SHP77 treated with DMSO at 0.1 percent for 48 hours (cell line): ENCODE data around the gene PSEN1.

Source experiments
- DNase-seq: peaks from one replicate; lab custom pipeline; 2025; lab: John Stamatoyannopoulos, UW

PSEN1 gene

DNA sequence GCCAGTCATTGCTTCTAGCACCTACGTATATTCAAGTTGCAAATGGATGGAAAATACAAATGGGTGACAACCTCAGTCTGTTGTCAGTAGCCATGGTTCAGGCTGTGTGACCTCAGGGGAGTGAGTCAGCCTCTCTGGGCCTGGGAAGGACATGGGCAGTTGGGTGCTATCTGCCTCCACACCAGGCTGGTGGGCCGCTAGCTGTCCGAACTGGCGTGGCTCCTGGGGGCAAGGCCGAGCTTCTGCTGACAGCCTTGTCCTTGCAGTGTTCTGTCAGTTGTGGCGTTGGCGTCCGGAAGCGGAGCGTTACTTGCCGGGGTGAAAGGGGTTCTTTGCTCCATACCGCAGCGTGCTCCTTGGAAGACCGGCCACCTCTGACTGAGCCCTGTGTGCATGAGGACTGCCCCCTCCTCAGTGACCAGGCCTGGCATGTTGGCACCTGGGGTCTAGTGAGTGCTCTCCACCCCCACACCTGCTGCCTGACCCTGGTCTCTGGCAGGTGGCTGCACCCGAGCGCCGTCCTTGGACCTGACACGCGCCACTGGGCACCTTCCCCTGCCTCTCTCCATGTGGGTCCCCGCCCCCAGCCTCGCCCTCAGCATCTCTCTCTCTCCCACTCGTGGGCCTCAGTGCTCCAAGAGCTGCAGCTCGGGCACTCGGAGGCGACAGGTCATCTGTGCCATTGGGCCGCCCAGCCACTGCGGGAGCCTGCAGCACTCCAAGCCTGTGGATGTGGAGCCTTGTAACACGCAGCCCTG is 118.1 kb downstream of the PSEN1 start:
- DNase-seq = no peak

DNA sequence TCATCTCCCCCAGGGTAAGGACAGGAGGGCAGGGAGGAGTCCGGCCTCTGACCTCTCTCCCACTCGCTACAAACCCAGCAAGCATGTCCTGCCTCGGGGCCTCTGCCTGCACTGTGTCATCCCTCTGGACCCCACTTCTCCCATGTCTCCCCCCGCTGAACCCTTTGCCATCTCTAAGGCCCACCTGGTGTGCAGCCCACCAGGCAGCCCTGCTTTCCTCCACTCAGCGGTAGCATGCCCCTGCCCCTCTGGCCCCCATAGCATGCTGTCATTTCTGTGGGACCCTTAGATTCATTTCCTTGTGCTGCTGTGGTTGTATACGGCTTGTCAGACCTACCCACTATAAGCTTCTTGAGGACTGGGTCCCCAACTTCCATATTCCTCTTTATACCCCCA is 118.7 kb downstream of the PSEN1 start:
- DNase-seq = no peak

DNA sequence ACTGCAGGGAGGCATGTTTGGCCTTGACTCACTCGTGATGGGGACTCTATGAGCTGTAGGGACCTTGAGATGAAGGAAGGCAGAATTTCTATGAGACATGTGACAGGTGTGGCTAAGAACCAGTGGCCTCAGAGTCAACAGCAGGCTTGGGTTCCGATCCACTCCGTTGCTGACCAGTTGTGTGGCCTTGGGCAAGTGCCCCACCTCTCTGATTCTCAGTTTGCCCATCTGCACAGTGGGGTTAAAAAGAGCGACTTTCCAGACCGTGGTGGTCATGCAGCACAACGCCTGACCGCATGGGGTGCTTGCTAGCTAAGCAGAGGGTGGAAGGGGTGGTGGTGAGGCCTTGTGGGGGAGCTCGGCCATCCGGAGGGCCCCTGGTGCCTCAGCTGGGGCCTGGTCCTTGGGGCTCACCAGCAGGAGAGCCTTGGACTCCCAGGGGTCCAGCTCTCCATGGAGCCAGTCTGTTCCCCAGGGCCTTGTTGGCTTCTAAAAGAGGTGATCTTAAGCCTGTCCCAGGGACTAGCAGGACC is 119.5 kb downstream of the PSEN1 start:
- DNase-seq = no peak

GRCh38 chr14:73258076-73258475 is 121.8 kb downstream of the PSEN1 start:
- no peak for DNase-seq

- DNase-seq = no peak
Observed at GRCh38 chr14:73258845-73259611, 122.7 kb downstream of the PSEN1 start.

GRCh38 chr14:73259837-73260236 is 123.5 kb downstream of the PSEN1 start:
- DNase-seq = no peak

DNA sequence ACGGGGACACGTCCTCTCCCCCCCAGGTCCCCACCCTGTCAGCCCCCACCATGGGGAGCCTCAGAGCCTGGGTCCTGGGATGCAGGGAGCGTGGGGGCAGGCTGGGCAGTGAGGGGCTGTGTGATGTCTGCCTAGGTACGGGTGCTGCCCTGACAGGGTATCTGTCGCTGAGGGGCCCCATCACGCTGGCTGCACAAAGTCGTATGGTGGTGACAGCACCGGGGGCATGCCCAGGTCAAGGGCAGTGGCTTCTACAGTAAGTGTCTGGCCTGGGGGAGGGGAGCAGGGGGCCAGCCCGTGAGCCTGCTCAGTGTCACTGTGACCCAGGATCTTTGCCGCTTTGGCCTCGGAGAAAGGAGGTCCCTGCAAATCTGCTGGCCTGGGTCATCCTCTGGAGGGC is 124.3 kb downstream of the PSEN1 start:
- DNase-seq = no peak

- DNase-seq = no peak
Observed at GRCh38 chr14:73261075-73261474, 124.8 kb downstream of the PSEN1 start.

DNA sequence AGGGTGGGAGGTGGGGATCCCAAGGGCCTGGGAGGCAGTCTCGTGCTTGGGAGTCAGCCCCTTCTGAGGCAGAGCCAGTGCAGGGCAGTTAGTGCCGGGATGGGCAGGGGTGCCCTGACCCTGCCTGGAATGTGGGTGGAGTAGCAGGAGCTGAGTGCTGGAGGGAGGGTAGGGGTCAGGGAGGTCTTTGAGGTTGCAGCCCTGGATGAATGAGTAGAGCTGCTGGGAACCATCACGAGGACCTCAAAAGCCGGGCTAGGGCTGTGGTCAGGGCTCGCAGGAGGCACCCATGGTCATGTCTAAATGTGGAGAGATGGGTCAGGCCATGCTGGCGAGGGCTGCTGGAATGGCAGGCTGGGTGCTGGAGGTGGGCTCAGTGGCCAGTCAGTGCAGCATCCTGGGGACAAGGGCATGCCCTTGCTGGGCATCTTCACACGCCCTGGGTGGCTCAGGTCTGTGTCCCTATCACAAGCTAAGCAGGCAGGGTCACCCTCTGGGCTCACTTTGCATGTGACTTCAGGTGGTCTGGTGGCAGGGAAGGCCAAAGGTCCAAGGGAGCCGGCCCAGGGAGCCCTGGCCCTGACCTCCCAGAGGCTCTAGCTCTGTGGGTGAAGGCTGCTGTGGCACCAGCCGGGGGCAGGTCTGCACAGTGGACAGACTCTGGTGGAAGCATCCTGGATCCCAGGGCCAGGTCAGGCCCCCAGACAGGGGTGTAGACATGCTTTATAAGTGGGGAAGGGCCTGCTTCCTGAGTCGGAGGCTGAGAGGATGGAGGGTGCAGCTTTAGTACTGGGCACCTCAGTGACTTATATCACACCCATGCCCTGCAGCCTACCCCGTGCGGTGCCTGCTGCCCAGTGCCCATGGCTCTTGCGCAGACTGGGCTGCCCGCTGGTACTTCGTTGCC is 125.5 kb downstream of the PSEN1 start:
- DNase-seq = no peak

DNA sequence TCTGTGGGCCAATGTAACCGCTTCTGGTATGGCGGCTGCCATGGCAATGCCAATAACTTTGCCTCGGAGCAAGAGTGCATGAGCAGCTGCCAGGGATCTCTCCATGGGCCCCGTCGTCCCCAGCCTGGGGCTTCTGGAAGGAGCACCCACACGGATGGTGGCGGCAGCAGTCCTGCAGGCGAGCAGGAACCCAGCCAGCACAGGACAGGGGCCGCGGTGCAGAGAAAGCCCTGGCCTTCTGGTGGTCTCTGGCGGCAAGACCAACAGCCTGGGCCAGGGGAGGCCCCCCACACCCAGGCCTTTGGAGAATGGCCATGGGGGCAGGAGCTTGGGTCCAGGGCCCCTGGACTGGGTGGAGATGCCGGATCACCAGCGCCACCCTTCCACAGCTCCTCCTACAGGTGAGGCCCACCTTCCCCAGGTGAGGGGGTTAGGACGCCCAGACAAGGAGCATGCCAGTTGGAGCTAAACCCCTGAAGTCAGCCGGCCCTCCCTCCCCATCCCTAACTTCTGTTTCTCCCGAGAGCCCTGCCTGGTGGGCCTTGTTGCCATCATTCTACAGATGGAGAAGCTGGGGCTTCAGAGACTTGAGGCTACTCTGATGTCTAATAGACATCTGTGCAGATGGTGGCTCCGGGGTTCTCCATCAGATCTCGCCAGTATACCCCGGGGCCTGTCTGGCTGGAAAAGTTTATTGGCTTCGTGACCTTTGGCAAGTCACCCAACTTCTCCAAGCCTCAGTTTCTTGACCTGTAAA is 126.3 kb downstream of the PSEN1 start:
- DNase-seq = no peak

GRCh38 chr14:73263606-73264005 is 127.3 kb downstream of the PSEN1 start:
- DNase-seq = no peak

- DNase-seq = no peak
Observed at GRCh38 chr14:73264080-73264884, 128.0 kb downstream of the PSEN1 start.

DNA sequence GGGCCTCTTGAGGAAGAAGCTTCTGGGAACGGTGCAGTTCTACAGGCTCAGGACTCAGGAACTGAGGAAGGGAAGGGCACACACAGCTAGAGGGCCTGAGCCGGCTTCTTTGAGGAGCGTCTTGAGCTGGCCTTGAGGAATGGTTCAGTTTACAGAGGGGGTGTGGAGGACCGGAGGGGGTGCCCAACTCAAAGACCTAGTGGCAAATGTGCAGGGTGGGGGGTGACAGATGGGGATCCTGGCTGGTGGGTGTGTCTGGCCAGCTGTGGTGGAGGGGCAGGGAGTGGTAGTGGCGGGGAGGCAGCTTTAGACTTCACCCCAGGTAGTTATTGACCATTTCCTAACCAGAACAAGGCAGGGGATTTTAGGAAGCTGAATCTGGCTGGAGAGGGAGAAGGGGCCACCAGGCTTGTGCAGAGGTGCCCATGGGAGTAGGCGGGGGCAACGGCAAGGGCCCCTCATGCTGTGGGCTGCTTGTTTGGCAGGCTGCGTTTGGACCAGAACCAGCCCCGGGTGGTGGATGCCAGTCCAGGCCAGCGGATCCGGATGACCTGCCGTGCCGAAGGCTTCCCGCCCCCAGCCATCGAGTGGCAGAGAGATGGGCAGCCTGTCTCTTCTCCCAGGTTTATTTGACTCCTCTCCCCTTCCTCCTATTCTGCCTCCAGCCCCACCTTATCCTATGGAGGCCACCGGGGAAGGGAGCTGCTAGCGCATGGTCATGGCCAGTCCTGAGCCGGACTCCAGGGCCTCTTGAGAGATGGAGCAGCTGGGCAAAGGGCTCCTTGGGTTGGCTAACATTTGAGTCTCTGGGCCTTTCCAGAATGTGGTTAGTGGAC is 128.8 kb downstream of the PSEN1 start:
- no peak for DNase-seq

- DNase-seq = no peak
Observed at GRCh38 chr14:73265721-73266046, 129.4 kb downstream of the PSEN1 start.

GRCh38 chr14:73266317-73266716 is 130.0 kb downstream of the PSEN1 start:
- no peak for DNase-seq

DNA sequence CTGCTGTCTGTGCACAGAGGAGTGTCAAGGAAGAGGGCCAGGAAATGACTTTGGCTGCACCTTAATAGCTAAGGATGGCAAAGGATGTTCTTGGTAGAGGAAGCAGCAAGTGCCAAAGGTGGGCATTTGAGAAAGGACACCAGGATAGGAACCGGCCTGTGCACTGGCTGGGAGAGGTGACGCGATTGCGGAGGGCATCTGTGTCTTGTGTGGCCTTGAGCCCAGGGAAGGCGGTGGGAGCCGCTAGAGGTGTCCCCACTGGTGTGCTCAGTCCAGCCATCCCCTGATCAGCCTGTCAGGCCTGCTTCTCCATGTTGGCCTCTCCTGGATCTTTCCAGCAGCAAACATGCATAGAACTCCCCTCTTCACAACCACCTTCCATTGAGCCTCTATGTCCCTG is 131.2 kb downstream of the PSEN1 start:
- no peak for DNase-seq

- DNase-seq = no peak
Observed at GRCh38 chr14:73269729-73270531, 133.6 kb downstream of the PSEN1 start.

GRCh38 chr14:73272393-73272792 is 136.1 kb downstream of the PSEN1 start:
- DNase-seq = no peak
